ENCODE measurements around the gene TMEM255A. TPM values are rescaled to one million over a fixed set of nuclear protein-coding genes. Genes with fewer than 3 reads are reported as not detected.

Gene TMEM255A
- total RNA-seq, 1 experiment from 2014 or later = 0.31 TPM

DNA sequence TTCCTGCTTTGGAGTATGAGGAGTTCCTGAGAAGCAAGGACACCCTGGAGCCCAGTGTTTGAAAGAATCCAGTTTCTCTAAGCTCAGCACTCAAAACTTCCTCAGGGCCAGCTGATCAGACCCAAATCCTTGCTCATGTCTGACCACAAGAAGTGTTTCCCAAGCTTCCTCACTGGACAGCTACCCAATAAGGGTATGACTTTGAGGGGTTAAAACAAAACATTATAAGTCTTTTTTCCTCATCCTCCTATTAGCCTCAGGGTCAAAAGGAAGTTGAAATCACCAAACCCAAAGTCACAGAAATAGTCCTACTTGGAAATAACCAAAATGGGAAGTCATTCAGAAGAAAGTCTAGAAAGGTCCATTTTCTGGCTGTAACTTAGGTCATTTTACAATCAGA is 46.9 kb downstream of the TMEM255A start:
- no peak for TF ChIP-seq SIN3A (IDR thresholded peaks at IDR 0.05; ENCODE audit: borderline replicate concordance, insufficient read depth, low read depth, low read length)
- TF ChIP-seq, protein P1, sequence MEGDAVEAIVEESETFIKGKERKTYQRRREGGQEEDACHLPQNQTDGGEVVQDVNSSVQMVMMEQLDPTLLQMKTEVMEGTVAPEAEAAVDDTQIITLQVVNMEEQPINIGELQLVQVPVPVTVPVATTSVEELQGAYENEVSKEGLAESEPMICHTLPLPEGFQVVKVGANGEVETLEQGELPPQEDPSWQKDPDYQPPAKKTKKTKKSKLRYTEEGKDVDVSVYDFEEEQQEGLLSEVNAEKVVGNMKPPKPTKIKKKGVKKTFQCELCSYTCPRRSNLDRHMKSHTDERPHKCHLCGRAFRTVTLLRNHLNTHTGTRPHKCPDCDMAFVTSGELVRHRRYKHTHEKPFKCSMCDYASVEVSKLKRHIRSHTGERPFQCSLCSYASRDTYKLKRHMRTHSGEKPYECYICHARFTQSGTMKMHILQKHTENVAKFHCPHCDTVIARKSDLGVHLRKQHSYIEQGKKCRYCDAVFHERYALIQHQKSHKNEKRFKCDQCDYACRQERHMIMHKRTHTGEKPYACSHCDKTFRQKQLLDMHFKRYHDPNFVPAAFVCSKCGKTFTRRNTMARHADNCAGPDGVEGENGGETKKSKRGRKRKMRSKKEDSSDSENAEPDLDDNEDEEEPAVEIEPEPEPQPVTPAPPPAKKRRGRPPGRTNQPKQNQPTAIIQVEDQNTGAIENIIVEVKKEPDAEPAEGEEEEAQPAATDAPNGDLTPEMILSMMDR (IDR thresholded peaks at IDR 0.05) = no peak
- TF ChIP-seq, protein P2, sequence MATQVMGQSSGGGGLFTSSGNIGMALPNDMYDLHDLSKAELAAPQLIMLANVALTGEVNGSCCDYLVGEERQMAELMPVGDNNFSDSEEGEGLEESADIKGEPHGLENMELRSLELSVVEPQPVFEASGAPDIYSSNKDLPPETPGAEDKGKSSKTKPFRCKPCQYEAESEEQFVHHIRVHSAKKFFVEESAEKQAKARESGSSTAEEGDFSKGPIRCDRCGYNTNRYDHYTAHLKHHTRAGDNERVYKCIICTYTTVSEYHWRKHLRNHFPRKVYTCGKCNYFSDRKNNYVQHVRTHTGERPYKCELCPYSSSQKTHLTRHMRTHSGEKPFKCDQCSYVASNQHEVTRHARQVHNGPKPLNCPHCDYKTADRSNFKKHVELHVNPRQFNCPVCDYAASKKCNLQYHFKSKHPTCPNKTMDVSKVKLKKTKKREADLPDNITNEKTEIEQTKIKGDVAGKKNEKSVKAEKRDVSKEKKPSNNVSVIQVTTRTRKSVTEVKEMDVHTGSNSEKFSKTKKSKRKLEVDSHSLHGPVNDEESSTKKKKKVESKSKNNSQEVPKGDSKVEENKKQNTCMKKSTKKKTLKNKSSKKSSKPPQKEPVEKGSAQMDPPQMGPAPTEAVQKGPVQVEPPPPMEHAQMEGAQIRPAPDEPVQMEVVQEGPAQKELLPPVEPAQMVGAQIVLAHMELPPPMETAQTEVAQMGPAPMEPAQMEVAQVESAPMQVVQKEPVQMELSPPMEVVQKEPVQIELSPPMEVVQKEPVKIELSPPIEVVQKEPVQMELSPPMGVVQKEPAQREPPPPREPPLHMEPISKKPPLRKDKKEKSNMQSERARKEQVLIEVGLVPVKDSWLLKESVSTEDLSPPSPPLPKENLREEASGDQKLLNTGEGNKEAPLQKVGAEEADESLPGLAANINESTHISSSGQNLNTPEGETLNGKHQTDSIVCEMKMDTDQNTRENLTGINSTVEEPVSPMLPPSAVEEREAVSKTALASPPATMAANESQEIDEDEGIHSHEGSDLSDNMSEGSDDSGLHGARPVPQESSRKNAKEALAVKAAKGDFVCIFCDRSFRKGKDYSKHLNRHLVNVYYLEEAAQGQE (IDR thresholded peaks at IDR 0.05; ENCODE audit: insufficient read depth in 1 of 2, low read depth in 2 of 2, low read length in 1 of 2) = no peak
- no peak for TF ChIP-seq POLR2AphosphoS5 (IDR thresholded peaks at IDR 0.05; ENCODE audit: low read depth, low read length)
- TF ChIP-seq TCF7L2 (IDR thresholded peaks at IDR 0.05; ENCODE audit: low read depth, low read length) = no peak
- BruUV-seq (replicated peaks) = no TSS peak
- intact Hi-C loops (cut with micrococcal nuclease; ENCODE audit: unreplicated experiment) (no loop called here), in situ Hi-C loops (cut with HindIII; ENCODE audit: low pct_unique_long_range_greater_than_20kb, low sequenced_read_pairs) (no loop called here)
- Histone ChIP-seq H3K36me3 (ENCODE audit: control insufficient read depth, insufficient read depth, low read length) (no peaks in the 10 kb centered on the region; the same call in 1 of the 2 replicates), H3K9me3 (ENCODE audit: control insufficient read depth, insufficient read depth, low read depth, low read length) (no peaks in the 10 kb centered on the region), H3K4me3 (ENCODE audit: low read depth in 2 of 2, low read length in 2 of 2) (no peak overlapping the region), H3K27me3 (ENCODE audit: control insufficient read depth, insufficient read depth, low read length) (no peaks in the 10 kb centered on the region), H3K27ac (ENCODE audit: low read length) (no peak overlapping the region), H3K4me1 (ENCODE audit: control insufficient read depth, insufficient read depth, low read length) (no peaks in the 10 kb centered on the region)
- ATAC-seq (no peak), DNase-seq (ENCODE audit: low read depth, low spot score) (no peak)
- ChIA-PET POLR2A (no interaction called here), CTCF (interaction anchor here (1.0 kb wide), 1 partner anchor 51 kb away, joined by 3 read pairs; no protein-coding TSS in a partner anchor)

DNA sequence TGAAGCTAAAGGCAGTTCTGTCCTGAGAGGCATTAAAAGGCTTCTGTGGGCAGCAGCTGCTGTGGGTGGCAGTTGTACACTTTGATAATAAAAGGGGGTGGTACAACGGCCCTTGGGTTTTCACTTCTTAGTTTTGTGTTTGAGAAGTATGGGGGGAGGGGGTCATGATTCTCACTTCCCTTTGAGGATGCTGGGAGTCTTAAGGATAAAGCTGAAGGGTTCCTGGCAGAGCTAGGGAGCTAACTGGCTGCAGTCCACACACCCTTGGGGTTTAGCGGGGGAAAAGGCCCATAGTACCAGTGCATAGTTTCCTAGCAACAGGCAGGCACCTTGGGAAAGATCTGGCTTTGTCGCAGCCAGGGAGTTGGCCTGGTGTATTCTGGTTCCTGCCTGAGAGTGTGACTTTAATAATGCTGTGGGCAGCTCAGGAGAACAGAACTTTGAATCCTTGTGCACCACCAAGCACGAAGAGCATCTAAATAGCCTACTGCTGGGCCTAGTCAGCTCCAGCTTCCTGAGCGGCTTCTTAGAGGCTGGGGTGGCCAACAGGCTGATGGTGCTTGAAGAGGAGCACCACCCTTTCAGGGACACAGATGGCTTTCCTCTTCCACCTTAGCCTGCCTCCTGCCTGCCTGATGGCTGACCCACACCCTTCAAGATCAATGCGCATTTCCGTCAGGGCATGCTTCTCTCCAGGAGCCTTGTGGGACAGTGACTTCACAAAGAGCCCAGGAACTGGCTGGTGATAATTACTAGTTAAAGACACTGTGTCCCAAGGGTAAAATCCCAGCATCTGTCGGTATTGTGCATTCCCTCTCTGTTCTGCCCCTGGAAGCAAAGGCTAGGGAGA is 48.2 kb downstream of the TMEM255A start:
- ATAC-seq (no peak), DNase-seq (ENCODE audit: low read depth, low spot score) (no peak)
- H3K27me3 ChIP-seq (ENCODE audit: control insufficient read depth, insufficient read depth, low read length) = no peaks in the 10 kb centered on the region
- H3K4me3 ChIP-seq (ENCODE audit: low read depth in 2 of 2, low read length in 2 of 2) = no peak overlapping the region
- no peak overlapping the region for H3K27ac ChIP-seq (ENCODE audit: low read length)
- TF ChIP-seq, protein P2 (IDR thresholded peaks at IDR 0.05; ENCODE audit: insufficient read depth in 1 of 2, low read depth in 2 of 2, low read length in 1 of 2) = no peak
- ChIA-PET POLR2A (no interaction called here), CTCF (no interaction called here)
- no peaks in the 10 kb centered on the region for H3K9me3 ChIP-seq (ENCODE audit: control insufficient read depth, insufficient read depth, low read depth, low read length)
- intact Hi-C loops (cut with micrococcal nuclease; ENCODE audit: unreplicated experiment) (no loop called here), in situ Hi-C loops (cut with HindIII; ENCODE audit: low pct_unique_long_range_greater_than_20kb, low sequenced_read_pairs) (no loop called here)
- no TSS peak for BruUV-seq (replicated peaks)
- no peaks in the 10 kb centered on the region; the same call in 1 of the 2 replicates for H3K36me3 ChIP-seq (ENCODE audit: control insufficient read depth, insufficient read depth, low read length)
- H3K4me1 ChIP-seq (ENCODE audit: control insufficient read depth, insufficient read depth, low read length) = no peaks in the 10 kb centered on the region

Data from Panc1 (cell line).